CD4-positive, alpha-beta T cell (primary cell): ENCODE data around the gene NDUFS6. TPM values are rescaled to one million over a fixed set of nuclear protein-coding genes. Genes with fewer than 3 reads are reported as not detected.
"Not testable (repeated sequence)": the region's sequence is repeated elsewhere in the genome, so short reads cannot be mapped to it uniquely, and the experiment has no call there.

ENCODE experiments used
- ATAC-seq: fragments of 200-7000 bp; cut with Tn5 transposase; one replicate; pipeline ENCODE4 v1.10.0; 2022; ENCODE audit warnings: mild to moderate bottlenecking; ENCODE audit not compliant: poor library complexity
- CTCF ChIA-PET: fragments of 350-600 bp; sonication (Branson Sonifier 250); formaldehyde crosslinking; loops from one replicate; lab custom pipeline; 2021; ENCODE audit warnings: antibody characterized with exemption, inconsistent platforms; lab: Charles Lee
- POLR2A ChIA-PET: fragments of 350-600 bp; sonication (Branson Sonifier 250); formaldehyde crosslinking; loops from one replicate; lab custom pipeline; 2021; ENCODE audit warnings: antibody characterized with exemption, inconsistent platforms; lab: Charles Lee
- DNase-seq, 14 experiments: peaks; one replicate each; pipeline ENCODE4 v3.0.0-alpha.2; 2013 to 2020; ENCODE audit warnings: mixed read lengths in 2 of 14
- H3K27ac ChIP-seq, 2 donors: one replicate each; pipeline versions ENCODE4 v1.5.1 to v1.7.0; 2013; ENCODE audit warnings: low read length in 2 of 2, low read depth in 1 of 2, mild to moderate bottlenecking in 1 of 2
- H3K27me3 ChIP-seq, 2 experiments: 1 replicate in 1 of 2; 2 replicates in 1 of 2; pipeline versions ENCODE4 v1.6.1 to v1.7.0; 2013; ENCODE audit warnings: low read length in 2 of 2, control low read depth in 1 of 2, mild to moderate bottlenecking in 1 of 2, moderate library complexity in 1 of 2; ENCODE audit not compliant: insufficient read depth in 2 of 2, control insufficient read depth in 1 of 2
- H3K36me3 ChIP-seq: one replicate; pipeline ENCODE4 v1.6.1; 2013; ENCODE audit warnings: low read length, control low read depth; ENCODE audit not compliant: insufficient read depth
- H3K4me1 ChIP-seq: one replicate; pipeline ENCODE4 v1.6.1; 2013; ENCODE audit warnings: low read length, control low read depth; ENCODE audit not compliant: insufficient read depth
- H3K4me3 ChIP-seq: one replicate; pipeline ENCODE4 v1.5.1; 2013; ENCODE audit warnings: mild to moderate bottlenecking, low read length, moderate library complexity
- H3K9me3 ChIP-seq, 2 experiments: 1 replicate in 1 of 2; 2 replicates in 1 of 2; pipeline versions ENCODE4 v1.6.1 to v1.7.0; 2013; ENCODE audit warnings: low read length in 2 of 2, mild to moderate bottlenecking in 2 of 2, control low read depth in 1 of 2, moderate library complexity in 1 of 2; ENCODE audit not compliant: control insufficient read depth in 1 of 2, insufficient read depth in 1 of 2
- H3K27ac Mint-ChIP-seq: one replicate; pipeline ENCODE4 v1.8.0; 2020; ENCODE audit warnings: mixed read lengths
- H3K27me3 Mint-ChIP-seq: one replicate; pipeline ENCODE4 v1.8.0; 2021; ENCODE audit warnings: mixed read lengths
- H3K36me3 Mint-ChIP-seq: one replicate; pipeline ENCODE4 v1.8.0; 2021; ENCODE audit warnings: low read depth, mixed read lengths
- H3K4me1 Mint-ChIP-seq: one replicate; pipeline ENCODE4 v1.8.0; 2021; ENCODE audit warnings: low read depth, mixed read lengths
- H3K4me3 Mint-ChIP-seq: one replicate; pipeline ENCODE4 v1.8.0; 2020; ENCODE audit warnings: mild to moderate bottlenecking, mixed read lengths
- H3K9me3 Mint-ChIP-seq: one replicate; pipeline ENCODE4 v1.8.0; 2020; ENCODE audit warnings: mixed read lengths
- intact Hi-C, 2 experiments: fragments of 100-400 bp; cut with DNase I in 1 of 2; cut with micrococcal nuclease in 1 of 2; formaldehyde crosslinking; loops; one replicate each; pipeline versions ENCODE4 v1.15.1 to v1.9.0; 2023 to 2025; cut with DNase I, micrococcal nuclease
- total RNA-seq, 174 experiments: library from RNA in 2 of 174; stranded (reverse) in 2 of 174; gene quantifications; one replicate each; pipeline ENCODE4 v1.2.3 and lab custom pipeline; 2021 to 2026
- TF ChIP-seq, protein P1 (sequence below): fragments of 200-600 bp; IDR thresholded peaks from one replicate; pipeline ENCODE4 v1.8.0; 2022; ENCODE audit warnings: antibody characterized with exemption, mild to moderate bottlenecking

NDUFS6 gene
- total RNA-seq, 2 experiments from 2014 or later = 13.1 to 17.5 TPM

DNA sequence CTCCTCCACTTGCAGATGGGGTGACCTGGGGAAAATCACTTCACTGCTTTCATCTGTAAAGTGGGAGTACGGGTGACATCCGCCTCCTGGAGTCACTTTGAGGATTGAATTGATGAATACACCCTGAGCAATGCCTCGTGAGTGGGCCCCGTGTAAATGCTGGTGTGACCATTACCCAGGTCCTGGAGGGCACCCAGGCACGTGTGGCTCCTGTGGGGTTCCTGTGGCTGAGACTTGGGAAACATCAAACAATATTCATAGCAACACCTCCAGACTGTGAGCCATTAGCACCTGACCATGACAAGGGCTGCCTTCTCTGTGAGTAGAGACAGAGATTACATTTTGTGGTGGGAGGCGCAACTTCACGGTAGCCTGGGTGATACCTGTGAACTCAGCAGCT, 13.0 kb upstream of the NDUFS6 start:
- intact Hi-C loops = no loop called here
- H3K36me3 Mint-ChIP-seq = peaks cover 5% of the 10 kb centered on the region
- H3K36me3 ChIP-seq = no peaks in the 10 kb centered on the region
- no peaks in the 10 kb centered on the region for H3K27me3 Mint-ChIP-seq
- H3K27ac ChIP-seq = no peak overlapping the region
- CTCF ChIA-PET = no interaction called here
- peak in 1 of 14 experiments; percentile 24 for DNase-seq
- H3K4me1 Mint-ChIP-seq = peaks cover 34% of the 10 kb centered on the region
- ATAC-seq = no peak
- H3K4me3 ChIP-seq = no peak overlapping the region
- H3K27ac Mint-ChIP-seq = no peak overlapping the region
- TF ChIP-seq, protein P1, sequence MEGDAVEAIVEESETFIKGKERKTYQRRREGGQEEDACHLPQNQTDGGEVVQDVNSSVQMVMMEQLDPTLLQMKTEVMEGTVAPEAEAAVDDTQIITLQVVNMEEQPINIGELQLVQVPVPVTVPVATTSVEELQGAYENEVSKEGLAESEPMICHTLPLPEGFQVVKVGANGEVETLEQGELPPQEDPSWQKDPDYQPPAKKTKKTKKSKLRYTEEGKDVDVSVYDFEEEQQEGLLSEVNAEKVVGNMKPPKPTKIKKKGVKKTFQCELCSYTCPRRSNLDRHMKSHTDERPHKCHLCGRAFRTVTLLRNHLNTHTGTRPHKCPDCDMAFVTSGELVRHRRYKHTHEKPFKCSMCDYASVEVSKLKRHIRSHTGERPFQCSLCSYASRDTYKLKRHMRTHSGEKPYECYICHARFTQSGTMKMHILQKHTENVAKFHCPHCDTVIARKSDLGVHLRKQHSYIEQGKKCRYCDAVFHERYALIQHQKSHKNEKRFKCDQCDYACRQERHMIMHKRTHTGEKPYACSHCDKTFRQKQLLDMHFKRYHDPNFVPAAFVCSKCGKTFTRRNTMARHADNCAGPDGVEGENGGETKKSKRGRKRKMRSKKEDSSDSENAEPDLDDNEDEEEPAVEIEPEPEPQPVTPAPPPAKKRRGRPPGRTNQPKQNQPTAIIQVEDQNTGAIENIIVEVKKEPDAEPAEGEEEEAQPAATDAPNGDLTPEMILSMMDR = no peak
- POLR2A ChIA-PET = no interaction called here
- peaks cover 37% of the 10 kb centered on the region for H3K4me1 ChIP-seq
- no peaks in the 10 kb centered on the region for H3K27me3 ChIP-seq
- no peaks in the 10 kb centered on the region for H3K9me3 ChIP-seq
- no peak overlapping the region for H3K4me3 Mint-ChIP-seq
- H3K9me3 Mint-ChIP-seq = no peaks in the 10 kb centered on the region

DNA sequence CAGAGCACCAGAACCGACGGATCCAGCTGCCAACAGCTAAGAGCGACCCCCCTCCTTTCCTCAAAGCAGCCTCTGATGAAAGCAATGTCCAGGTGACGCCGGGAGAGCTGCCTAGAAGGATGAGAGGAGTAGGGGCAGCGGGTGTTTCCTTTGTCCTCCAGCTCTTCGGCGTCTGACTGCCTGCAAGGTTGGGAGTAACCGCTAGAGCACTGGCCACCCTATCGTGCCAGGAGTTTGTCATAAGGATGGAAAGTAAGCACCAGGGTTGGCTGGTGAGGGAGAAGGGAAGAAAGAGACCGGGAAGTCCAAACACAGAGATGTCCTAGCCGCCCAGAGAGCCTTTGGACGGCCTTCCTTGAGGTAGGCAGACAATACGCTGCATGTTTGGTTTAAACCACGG, 12.4 kb upstream of the NDUFS6 start:
- Histone ChIP-seq H3K4me1 (peaks cover 43% of the 10 kb centered on the region), H3K4me3 (no peak overlapping the region), H3K27ac (no peak overlapping the region), H3K27me3 (no peaks in the 10 kb centered on the region), H3K36me3 (no peaks in the 10 kb centered on the region), H3K9me3 (no peaks in the 10 kb centered on the region)
- DNase-seq (peak in 1 of 14 experiments; percentile 32), ATAC-seq (no peak)
- H3K27ac Mint-ChIP-seq = no peak overlapping the region
- H3K36me3 Mint-ChIP-seq = peaks cover 5% of the 10 kb centered on the region
- TF ChIP-seq, protein P1 = no peak
- no peaks in the 10 kb centered on the region for H3K9me3 Mint-ChIP-seq
- CTCF ChIA-PET = no interaction called here
- no peak overlapping the region for H3K4me3 Mint-ChIP-seq
- peaks cover 40% of the 10 kb centered on the region for H3K4me1 Mint-ChIP-seq
- H3K27me3 Mint-ChIP-seq = no peaks in the 10 kb centered on the region
- POLR2A ChIA-PET = no interaction called here
- intact Hi-C loops = no loop called here

DNA sequence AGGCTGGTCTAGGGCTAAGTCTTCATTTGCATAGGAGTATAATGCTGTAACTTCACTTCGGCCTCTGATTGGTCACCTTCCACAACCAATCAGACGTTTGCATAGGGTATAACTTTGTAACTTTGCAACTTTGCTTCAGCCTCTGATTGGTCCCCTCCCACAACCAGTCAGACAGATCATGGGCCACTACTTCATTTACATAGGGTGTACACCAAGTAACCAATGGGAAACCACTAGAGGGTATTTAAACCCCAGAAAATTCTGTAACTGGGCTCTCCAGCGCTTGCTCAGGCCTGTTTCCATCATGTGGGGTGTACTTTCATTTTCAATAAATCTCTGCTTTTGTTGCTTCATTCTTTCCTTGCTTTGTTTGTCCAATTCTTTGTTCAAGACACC, 11.8 kb upstream of the NDUFS6 start:
- POLR2A ChIA-PET, H3K36me3 Mint-ChIP-seq, H3K9me3 ChIP-seq, H3K4me3 ChIP-seq, intact Hi-C loops, H3K4me3 Mint-ChIP-seq, H3K27ac ChIP-seq, CTCF ChIA-PET, H3K27me3 Mint-ChIP-seq, ATAC-seq, H3K36me3 ChIP-seq, H3K9me3 Mint-ChIP-seq, H3K27me3 ChIP-seq: not testable (repeated sequence)
- Mint-ChIP-seq H3K27ac (peak overlapping the region; percentile 86), H3K4me1 (peaks cover 44% of the 10 kb centered on the region)
- H3K4me1 ChIP-seq = peaks cover 49% of the 10 kb centered on the region
- peak in 2 of 14 experiments; percentile 4 to 20 for DNase-seq

DNA sequence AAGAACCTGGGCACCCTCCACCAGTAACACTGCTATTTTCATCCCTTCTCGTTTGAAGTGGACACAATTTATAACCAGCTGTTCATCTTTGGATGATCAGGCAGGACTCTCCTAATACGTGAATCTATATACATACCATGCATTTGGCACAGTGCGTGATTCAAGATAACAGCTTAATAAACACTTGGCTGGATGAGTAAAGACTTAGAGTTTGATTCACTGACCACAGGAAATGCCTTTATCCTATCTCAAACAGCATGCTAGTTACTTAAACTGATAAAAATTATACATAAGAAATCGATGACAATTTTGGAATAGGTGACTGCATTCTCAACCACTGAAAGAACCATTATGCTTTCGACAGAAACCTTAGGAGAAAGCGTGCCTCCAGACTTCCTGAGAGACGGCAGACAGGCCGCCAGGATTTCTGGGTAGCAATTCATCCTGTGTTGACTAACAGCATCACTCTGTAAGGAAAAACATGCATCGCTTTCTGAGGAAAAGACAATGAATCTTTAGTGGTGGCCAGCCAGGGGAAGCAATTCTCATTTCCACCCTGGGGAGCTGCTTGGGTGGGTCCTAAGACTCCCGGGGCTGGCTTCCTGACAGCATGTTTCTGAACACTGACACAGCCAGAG, 11.3 kb upstream of the NDUFS6 start:
- ChIA-PET CTCF (no interaction called here), POLR2A (interaction anchor here (1.6 kb wide), 1 partner anchor 11 kb away, joined by 6 read pairs; the partner anchor contains the start of gene NDUFS6)
- Histone ChIP-seq H3K4me3 (no peak overlapping the region), H3K9me3 (no peaks in the 10 kb centered on the region), H3K27me3 (no peaks in the 10 kb centered on the region), H3K27ac (no peak overlapping the region), H3K36me3 (no peaks in the 10 kb centered on the region), H3K4me1 (peaks cover 54% of the 10 kb centered on the region)
- intact Hi-C loops = loop anchor here in 1 of 2 experiments (5.0 to 10.0 kb wide), 3 partner anchors 268 to 1178 kb away; partner anchors contain the start of genes CEP72, CLPTM1L and LPCAT1
- Mint-ChIP-seq H3K4me1 (peaks cover 44% of the 10 kb centered on the region), H3K4me3 (no peak overlapping the region), H3K27ac (peak overlapping the region; percentile 86), H3K36me3 (peaks cover 5% of the 10 kb centered on the region), H3K27me3 (no peaks in the 10 kb centered on the region), H3K9me3 (no peaks in the 10 kb centered on the region)
- TF ChIP-seq, protein P1 = no peak
- DNase-seq = no peak
- no peak for ATAC-seq
